ENCODE results near the gene SNURF.
"Not testable (repeated sequence)": the region's sequence is repeated elsewhere in the genome, so short reads cannot be mapped to it uniquely, and the experiment has no call there.

SNURF gene

GRCh38 chr15:24954783-24955530 lies at the start of gene SNURF, which contains the start of gene SNRPN:
Gene SNURF, plus strand, starts transcription at chr15:24954987. Its CDS starts 62 bp downstream, at chr15:24955049.
Gene SNRPN, plus strand, starts transcription at chr15:24954987. Its CDS starts 19,467 bp downstream, at chr15:24974454.
- DNase-seq (ENCODE audit: low read depth) = peak; percentile 83

GRCh38 chr15:24916305-24917009 lies 38.3 kb upstream of the SNURF start:
- DNase-seq (ENCODE audit: low read depth) = no peak

- no peak for DNase-seq (ENCODE audit: low read depth)
Observed at GRCh38 chr15:24917431-24917830, 37.4 kb upstream of the SNURF start.

- no peak for DNase-seq (ENCODE audit: low read depth)
Observed at GRCh38 chr15:24919446-24919845, 35.3 kb upstream of the SNURF start.

- not testable (repeated sequence) for DNase-seq (ENCODE audit: low read depth)
Observed at GRCh38 chr15:24922781-24923180, 32.0 kb upstream of the SNURF start.

- DNase-seq (ENCODE audit: low read depth) = no peak
Observed at GRCh38 chr15:24924153-24924552, 30.6 kb upstream of the SNURF start.

GRCh38 chr15:24924621-24925020 lies 30.2 kb upstream of the SNURF start:
- no peak for DNase-seq (ENCODE audit: low read depth)

GRCh38 chr15:24931874-24932732 lies 22.7 kb upstream of the SNURF start:
- DNase-seq (ENCODE audit: low read depth) = not testable (repeated sequence)

GRCh38 chr15:24933716-24934115 lies 21.1 kb upstream of the SNURF start:
- no peak for DNase-seq (ENCODE audit: low read depth)

GRCh38 chr15:24938224-24938623 lies 16.6 kb upstream of the SNURF start:
- not testable (repeated sequence) for DNase-seq (ENCODE audit: low read depth)

- DNase-seq (ENCODE audit: low read depth) = no peak
Observed at GRCh38 chr15:24940236-24940635, 14.6 kb upstream of the SNURF start.

- no peak for DNase-seq (ENCODE audit: low read depth)
Observed at GRCh38 chr15:24943361-24943760, 11.4 kb upstream of the SNURF start.

GRCh38 chr15:24944954-24945353 lies 9.8 kb upstream of the SNURF start:
- peak; percentile 11 for DNase-seq (ENCODE audit: low read depth)

- no peak for DNase-seq (ENCODE audit: low read depth)
Observed at GRCh38 chr15:24945711-24946110, 9.1 kb upstream of the SNURF start.

- DNase-seq (ENCODE audit: low read depth) = no peak
Observed at GRCh38 chr15:24948495-24948894, 6.3 kb upstream of the SNURF start.

- DNase-seq (ENCODE audit: low read depth) = no peak
Observed at GRCh38 chr15:24955531-24955921, 739 bp downstream of the SNURF start.

GRCh38 chr15:24956111-24956838 lies 1.5 kb downstream of the SNURF start:
- DNase-seq (ENCODE audit: low read depth) = peak; percentile 77

- DNase-seq (ENCODE audit: low read depth) = no peak
Observed at GRCh38 chr15:24957691-24958090, 2.9 kb downstream of the SNURF start.

GRCh38 chr15:24961967-24962366 lies 7.2 kb downstream of the SNURF start:
- no peak for DNase-seq (ENCODE audit: low read depth)

GRCh38 chr15:24962880-24963279 lies 8.1 kb downstream of the SNURF start:
- DNase-seq (ENCODE audit: low read depth) = no peak

- no peak for DNase-seq (ENCODE audit: low read depth)
Observed at GRCh38 chr15:24966364-24967103, 11.7 kb downstream of the SNURF start.
